H1 (cell line): ENCODE data around the gene FAM210A. TPM values are rescaled to one million over a fixed set of nuclear protein-coding genes. Genes with fewer than 3 reads are reported as not detected.

Experiments used
- CTCF ChIA-PET: fragments of 300-600 bp; sonication (Branson Sonifier 250); formaldehyde crosslinking; loops from one replicate; lab custom pipeline; 2021; ENCODE audit not compliant: partially characterized antibody; lab: Charles Lee
- POLR2A ChIA-PET: fragments of 300-600 bp; sonication (Branson Sonifier 250); formaldehyde crosslinking; loops from one replicate; lab custom pipeline; 2021; ENCODE audit warnings: inconsistent platforms; ENCODE audit not compliant: partially characterized antibody; lab: Charles Lee
- DNase-seq, 2 experiments: peaks; one replicate each; pipeline versions ENCODE4 v3.0.0 to v3.0.0-alpha.2; 2010 to 2022; ENCODE audit warnings: low spot score in 2 of 2, low read depth in 1 of 2, mixed read lengths in 1 of 2
- FAIRE-seq: peaks from 2 replicates; lab custom pipeline; 2011; peaks lifted over from hg19 to GRCh38; lab: Jason Lieb, UNC
- H2AFZ ChIP-seq: 2 replicates; pipeline ENCODE4 v1.8.1; 2012; ENCODE audit warnings: low read length, inconsistent platforms
- H2AK5ac ChIP-seq: 2 replicates; pipeline ENCODE4 v1.6.1; 2013; ENCODE audit warnings: low read depth, low read length
- H2BK120ac ChIP-seq: replicated peaks from 2 replicates; pipeline ENCODE3; 2013; ENCODE audit warnings: low read depth, low read length, inconsistent platforms
- H2BK12ac ChIP-seq: 2 replicates; pipeline ENCODE4 v1.6.1; 2013; ENCODE audit warnings: low read depth, low read length
- H2BK15ac ChIP-seq: 2 replicates; pipeline ENCODE4 v1.6.1; 2013; ENCODE audit warnings: low read length
- H2BK20ac ChIP-seq: 2 replicates; pipeline ENCODE4 v1.6.1; 2013; ENCODE audit warnings: low read length
- H2BK5ac ChIP-seq: 2 replicates; pipeline ENCODE4 v1.6.1; 2013; ENCODE audit warnings: low read depth, low read length
- H3K14ac ChIP-seq: 2 replicates; pipeline ENCODE4 v1.6.1; 2013; ENCODE audit warnings: inconsistent platforms; ENCODE audit not compliant: insufficient read length
- H3K18ac ChIP-seq: 2 replicates; pipeline ENCODE4 v1.6.1; 2013; ENCODE audit warnings: low read length; ENCODE audit errors: extremely low read depth
- H3K23ac ChIP-seq: 2 replicates; pipeline ENCODE4 v1.6.1; 2013; ENCODE audit warnings: inconsistent platforms; ENCODE audit not compliant: insufficient read length
- H3K23me2 ChIP-seq: 2 replicates; pipeline ENCODE4 v1.6.1; 2013; ENCODE audit warnings: low read depth, low read length
- H3K27ac ChIP-seq: 2 replicates; pipeline ENCODE4 v1.6.1; 2011; ENCODE audit warnings: low read depth, low read length, inconsistent platforms
- H3K27me3 ChIP-seq, 4 experiments: replicated peaks in 1 of 4; 1 replicate in 1 of 4; 2 replicates in 3 of 4; pipeline versions ENCODE4 v1.6.1 to v1.8.1; 2011 to 2013; ENCODE audit warnings: low read length in 3 of 4, mild to moderate bottlenecking in 3 of 4, inconsistent platforms in 2 of 4, mixed read lengths in 2 of 4, moderate library complexity in 1 of 4; ENCODE audit not compliant: control insufficient read depth in 3 of 4, insufficient read depth in 3 of 4; ENCODE audit errors: extremely low read depth in 1 of 4
- H3K36me3 ChIP-seq, 4 experiments: 2 replicates each; pipeline versions ENCODE4 v1.6.1 to v1.8.1; 2011 to 2013; ENCODE audit warnings: mild to moderate bottlenecking in 4 of 4, low read length in 3 of 4, moderate library complexity in 2 of 4, control low read depth in 1 of 4, inconsistent platforms in 1 of 4; ENCODE audit not compliant: insufficient read depth in 4 of 4, control insufficient read depth in 2 of 4
- H3K4ac ChIP-seq: replicated peaks from 2 replicates; pipeline ENCODE3; 2013; ENCODE audit warnings: low read length, low read depth, mixed read lengths, inconsistent platforms; ENCODE audit not compliant: insufficient read length
- H3K4me1 ChIP-seq, 4 experiments: replicated peaks in 1 of 4; 1 replicate in 1 of 4; 2 replicates in 3 of 4; pipeline versions ENCODE4 v1.6.1 to v1.8.1; 2011 to 2013; ENCODE audit warnings: low read length in 3 of 4, inconsistent platforms in 2 of 4, mixed read lengths in 1 of 4; ENCODE audit not compliant: insufficient read depth in 4 of 4, control insufficient read depth in 3 of 4
- H3K4me2 ChIP-seq, 2 experiments: 2 replicates each; pipeline versions ENCODE4 v1.6.1 to v1.8.1; 2011 to 2013; ENCODE audit warnings: low read depth in 2 of 2, low read length in 2 of 2, control low read depth in 1 of 2, inconsistent platforms in 1 of 2, mild to moderate bottlenecking in 1 of 2; ENCODE audit not compliant: insufficient read depth in 1 of 2
- H3K4me3 ChIP-seq, 4 experiments: fragments of 200-600, 300-600 bp in 1 of 4; sonication (generic), shearing (Covaris generic), sonication (Bioruptor Twin) in 1 of 4; 2 replicates each; pipeline versions ENCODE4 v1.5.1 to v1.8.1; 2011 to 2016; ENCODE audit warnings: low read length in 4 of 4, low read depth in 3 of 4, control low read depth in 2 of 4, inconsistent platforms in 2 of 4, mild to moderate bottlenecking in 2 of 4, mixed read lengths in 1 of 4, moderate library complexity in 1 of 4; ENCODE audit not compliant: insufficient read depth in 2 of 4; ENCODE audit errors: extremely low read depth in 1 of 4
- H3K56ac ChIP-seq: replicated peaks from 2 replicates; pipeline ENCODE3; 2013; ENCODE audit warnings: low read depth, mild to moderate bottlenecking, mixed read lengths, low read length, inconsistent platforms; ENCODE audit not compliant: insufficient read length
- H3K79me1 ChIP-seq: 2 replicates; pipeline ENCODE4 v1.6.1; 2013; ENCODE audit warnings: low read depth, low read length, control low read depth
- H3K79me2 ChIP-seq, 2 experiments: 2 replicates each; pipeline versions ENCODE4 v1.6.1 to v1.8.1; 2012 to 2013; ENCODE audit warnings: low read length in 2 of 2, mild to moderate bottlenecking in 2 of 2, inconsistent platforms in 1 of 2; ENCODE audit not compliant: insufficient read depth in 2 of 2, control insufficient read depth in 1 of 2
- H3K9ac ChIP-seq, 4 experiments: replicated peaks in 1 of 4; 1 replicate in 1 of 4; 2 replicates in 3 of 4; pipeline versions ENCODE4 v1.6.1 to v1.8.1; 2011 to 2013; ENCODE audit warnings: low read depth in 3 of 4, low read length in 3 of 4, control low read depth in 2 of 4, mild to moderate bottlenecking in 2 of 4, moderate library complexity in 2 of 4, inconsistent platforms in 1 of 4; ENCODE audit errors: extremely low read depth in 1 of 4
- H3K9me3 ChIP-seq, 2 experiments: 2 replicates each; pipeline versions ENCODE4 v1.6.1 to v1.8.1; 2012 to 2013; ENCODE audit warnings: mild to moderate bottlenecking in 2 of 2, moderate library complexity in 2 of 2, control low read depth in 1 of 2, inconsistent platforms in 1 of 2, low read depth in 1 of 2, low read length in 1 of 2, mixed read lengths in 1 of 2; ENCODE audit not compliant: insufficient read depth in 2 of 2
- H4K20me1 ChIP-seq, 2 experiments: replicated peaks in 1 of 2; 2 replicates each; pipeline versions ENCODE3 to v1.8.1; 2011 to 2013; ENCODE audit warnings: inconsistent platforms in 2 of 2, low read length in 2 of 2, mild to moderate bottlenecking in 1 of 2; ENCODE audit not compliant: insufficient read depth in 2 of 2, control insufficient read depth in 1 of 2
- H4K5ac ChIP-seq: 2 replicates; pipeline ENCODE4 v1.6.1; 2013; ENCODE audit warnings: low read length, low read depth, mixed read lengths, inconsistent platforms; ENCODE audit not compliant: insufficient read length
- H4K8ac ChIP-seq: 2 replicates; pipeline ENCODE4 v1.8.0; 2013; ENCODE audit warnings: mild to moderate bottlenecking, moderate library complexity, low read length, inconsistent platforms; ENCODE audit not compliant: insufficient read depth; ENCODE audit errors: extremely low read depth
- H4K91ac ChIP-seq: replicated peaks from 2 replicates; pipeline ENCODE3; 2013; ENCODE audit warnings: low read length, mixed read lengths, inconsistent platforms; ENCODE audit not compliant: insufficient read length
- FOSL1 ChIP-seq: IDR thresholded peaks from 2 replicates; pipeline ENCODE4 v1.6.1; 2011; ENCODE audit warnings: mild to moderate bottlenecking, low read depth, low read length, moderate library complexity; ENCODE audit not compliant: insufficient read depth
- SIX5 ChIP-seq: IDR thresholded peaks from 2 replicates; pipeline ENCODE4 v1.6.1; 2011; ENCODE audit warnings: mild to moderate bottlenecking, low read depth, low read length
- SP4 ChIP-seq: IDR thresholded peaks from 2 replicates; pipeline ENCODE4 v1.6.1; 2012; ENCODE audit warnings: low read length, inconsistent platforms
- WGBS, 2 experiments: shearing (Covaris generic) in 1 of 2; methylation state at CpG; one replicate each; pipeline versions ENCODE4 v1.1.6 to v1.1.7; 2013 to 2015; ENCODE audit warnings: low lambda C conversion rate in 2 of 2, mixed read lengths in 2 of 2, inconsistent platforms in 1 of 2, low coverage in 1 of 2, missing lambda C conversion rate in 1 of 2; ENCODE audit not compliant: insufficient replicate concordance in 2 of 2, insufficient coverage in 1 of 2, insufficient read length in 1 of 2; ENCODE audit errors: extremely low coverage in 1 of 2, missing lambda C conversion rate in 1 of 2; 5-methylcytosine and 5-hydroxymethylcytosine counted together
- polyA plus RNA-seq, 7 experiments: library from polyadenylated mRNA; depleted of rRNA in 3 of 7; stranded (reverse) in 5 of 7; unstranded in 2 of 7; fragments of >200 nt in 5 of 7; fragments of 200-250 nt in 2 of 7; gene quantifications; 1 replicate in 5 of 7; 2 replicates in 1 of 7; 4 replicates in 1 of 7; pipeline versions ENCODE4 v1.2.1 to v1.2.3, GENCODE V29; 2011 to 2013; ENCODE audit warnings: missing spikeins in 2 of 7, mixed read lengths in 2 of 7
- total RNA-seq: library from RNA; stranded (reverse); fragmentation: NEBNext Ultra II Directional; extraction: Animal tissue kit (Norgen Biotek cat#: 25700); gene quantifications from 2 replicates; pipeline ENCODE4 v1.2.1, GENCODE V29; 2021
- TF ChIP-seq, protein P1 (sequence below): IDR thresholded peaks from 2 replicates; pipeline ENCODE4 v1.6.1; 2012; ENCODE audit warnings: low read length, inconsistent platforms

FAM210A gene
- total and polyA plus RNA-seq, 2 of the 8 experiments (the other 6 are each of a cell fraction or from before 2014, with no cell fraction given): 8.2 to 25.4 TPM

DNA sequence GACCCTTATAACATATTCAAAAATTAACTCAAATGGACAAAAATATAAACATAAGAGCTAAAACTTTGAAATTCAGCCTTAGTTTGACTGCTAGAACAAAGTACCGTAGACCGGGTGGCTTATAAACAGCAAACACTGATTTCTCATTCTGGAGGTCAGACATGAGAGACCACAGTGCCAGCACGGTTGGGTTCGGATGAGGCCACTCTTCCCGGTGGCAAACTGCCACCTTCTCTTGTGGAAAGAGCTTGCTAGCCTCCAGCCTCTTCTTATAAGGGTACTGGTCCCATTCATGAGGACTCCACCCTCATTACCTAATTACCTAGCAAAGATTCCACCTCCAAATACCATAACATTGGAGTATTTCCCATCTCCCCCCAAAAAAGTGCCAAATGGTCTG, 91.3 kb downstream of the FAM210A start:
- Histone ChIP-seq H3K36me3 (no peaks in the 10 kb centered on the region), H2AFZ (no peak overlapping the region), H3K27ac (no peak overlapping the region), H3K23ac (no peak overlapping the region), H2BK20ac (no peak overlapping the region), H3K79me1 (no peaks in the 10 kb centered on the region), H3K4me1 (peaks cover 0 to under 1% (median under 1%) of the 10 kb centered on the region in 4 experiments; a peak in 3 of 7 replicates), H3K4ac (no peak overlapping the region), H3K14ac (no peak overlapping the region), H3K79me2 (no peaks in the 10 kb centered on the region), H3K27me3 (no peaks in the 10 kb centered on the region; a peak in 1 of 7 replicates), H3K18ac (no peak overlapping the region), H2BK120ac (no peak overlapping the region), H2AK5ac (no peak overlapping the region), H2BK15ac (no peak overlapping the region), H2BK5ac (no peak overlapping the region), H2BK12ac (no peak overlapping the region), H4K8ac (no peak overlapping the region), H3K4me3 (no peak overlapping the region), H4K91ac (no peak overlapping the region), H4K20me1 (no peaks in the 10 kb centered on the region), H3K9me3 (peaks cover 0 to 3% of the 10 kb centered on the region in 2 experiments; a peak in 1 of 4 replicates), H3K56ac (no peak overlapping the region), H3K9ac (no peak overlapping the region), H3K23me2 (no peaks in the 10 kb centered on the region), H4K5ac (no peak overlapping the region), H3K4me2 (no peak overlapping the region)
- DNase-seq (no peak), FAIRE-seq (no peak)
- CTCF ChIA-PET: no interaction called here
- 94% methylated on average over 5 of the region's 5 CpGs; no CpG with 5 or more reads in 1 of the 2 experiments for WGBS, 2 experiments
- POLR2A ChIA-PET: interaction anchor here (0.6 kb wide), 1 partner anchor 208 kb away, joined by 4 read pairs; no protein-coding TSS in a partner anchor
- TF ChIP-seq SP4 (no peak), SIX5 (no peak), FOSL1 (no peak)
- TF ChIP-seq, protein P1, sequence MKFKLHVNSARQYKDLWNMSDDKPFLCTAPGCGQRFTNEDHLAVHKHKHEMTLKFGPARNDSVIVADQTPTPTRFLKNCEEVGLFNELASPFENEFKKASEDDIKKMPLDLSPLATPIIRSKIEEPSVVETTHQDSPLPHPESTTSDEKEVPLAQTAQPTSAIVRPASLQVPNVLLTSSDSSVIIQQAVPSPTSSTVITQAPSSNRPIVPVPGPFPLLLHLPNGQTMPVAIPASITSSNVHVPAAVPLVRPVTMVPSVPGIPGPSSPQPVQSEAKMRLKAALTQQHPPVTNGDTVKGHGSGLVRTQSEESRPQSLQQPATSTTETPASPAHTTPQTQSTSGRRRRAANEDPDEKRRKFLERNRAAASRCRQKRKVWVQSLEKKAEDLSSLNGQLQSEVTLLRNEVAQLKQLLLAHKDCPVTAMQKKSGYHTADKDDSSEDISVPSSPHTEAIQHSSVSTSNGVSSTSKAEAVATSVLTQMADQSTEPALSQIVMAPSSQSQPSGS: no peak
